Fibroblast of skin of left biceps (primary cell): Measurements from ENCODE around the gene DPYSL3.

ENCODE experiments used
- DNase-seq, 2 experiments: peaks; one replicate each; pipeline ENCODE4 v3.0.0-alpha.2; 2013; ENCODE audit warnings: low read depth in 2 of 2

DPYSL3 gene

GRCh38 chr5:147403651-147404640 lies 105.9 kb downstream of the DPYSL3 start:
- DNase-seq = peak; percentile 82

GRCh38 chr5:147400881-147401280 lies 109.0 kb downstream of the DPYSL3 start:
- DNase-seq = no peak

- no peak for DNase-seq
Measured at GRCh38 chr5:147400126-147400809, 109.6 kb downstream of the DPYSL3 start.

- peak; percentile 51 to 56 for DNase-seq
Measured at GRCh38 chr5:147398860-147399259, 111.0 kb downstream of the DPYSL3 start.

GRCh38 chr5:147397616-147398015 lies 112.3 kb downstream of the DPYSL3 start:
- no peak for DNase-seq

GRCh38 chr5:147396070-147396823 lies 113.6 kb downstream of the DPYSL3 start:
- DNase-seq = no peak

GRCh38 chr5:147393874-147394672 lies 115.8 kb downstream of the DPYSL3 start:
- DNase-seq = no peak

GRCh38 chr5:147391781-147392180 lies 118.1 kb downstream of the DPYSL3 start:
- DNase-seq = peak; percentile 18 to 25

GRCh38 chr5:147390654-147391225 lies 119.1 kb downstream of the DPYSL3 start:
- no peak for DNase-seq

- DNase-seq = no peak
Measured at GRCh38 chr5:147388184-147389108, 121.4 kb downstream of the DPYSL3 start.

GRCh38 chr5:147387109-147387508 lies 122.8 kb downstream of the DPYSL3 start:
- no peak for DNase-seq

- DNase-seq = no peak
Measured at GRCh38 chr5:147384346-147385193, 125.3 kb downstream of the DPYSL3 start.

- no peak for DNase-seq
Measured at GRCh38 chr5:147382776-147383175, 127.1 kb downstream of the DPYSL3 start.

GRCh38 chr5:147381555-147381954 lies 128.3 kb downstream of the DPYSL3 start:
- no peak for DNase-seq

- DNase-seq = no peak
Measured at GRCh38 chr5:147377682-147378081, 132.2 kb downstream of the DPYSL3 start.

- DNase-seq = no peak
Measured at GRCh38 chr5:147375151-147375550, 134.7 kb downstream of the DPYSL3 start.

GRCh38 chr5:147373328-147373727 lies 136.5 kb downstream of the DPYSL3 start:
- no peak for DNase-seq

- no peak for DNase-seq
Measured at GRCh38 chr5:147372191-147372590, 137.7 kb downstream of the DPYSL3 start.

- no peak for DNase-seq
Measured at GRCh38 chr5:147371290-147371689, 138.6 kb downstream of the DPYSL3 start.
